ENCODE results near the gene ATP6V0C. TPM values are rescaled to one million over a fixed set of nuclear protein-coding genes. Genes with fewer than 3 reads are reported as not detected.
"Not testable (repeated sequence)": the region's sequence is repeated elsewhere in the genome, so short reads cannot be mapped to it uniquely, and the experiment has no call there.

Gene ATP6V0C
- total and polyA plus RNA-seq, 4 donors = 67.9 to 119 (median 112) TPM

- WGBS, 2 donors = 33 to 35% methylated on average over 16 of the region's 16 CpGs
- not testable (repeated sequence) for H3K4me1 ChIP-seq (ENCODE audit: control insufficient read depth in 1 of 2, insufficient read depth in 2 of 2, low read length in 2 of 2); H3K4me3 ChIP-seq (ENCODE audit: low read length in 2 of 2); ATAC-seq (ENCODE audit: low FRiP score); H3K9me3 ChIP-seq (ENCODE audit: control insufficient read depth, low read length); H3K36me3 ChIP-seq (ENCODE audit: control insufficient read depth in 1 of 2, insufficient read depth in 2 of 2, low read length in 1 of 2); H3K27ac ChIP-seq (ENCODE audit: low read depth in 1 of 2, low read length in 2 of 2); H3K27me3 ChIP-seq (ENCODE audit: control insufficient read depth in 1 of 2, insufficient read depth in 2 of 2, low read length in 1 of 2)
- intact Hi-C loops (cut with DNase I) = loop anchor here in 1 of 2 donors (10.0 kb wide), 2 partner anchors 62 to 142 kb away; no protein-coding TSS in a partner anchor
- DNase-seq = peak in 1 of 2 donors; percentile 60
These were observed 19.5 kb downstream of the ATP6V0C start for GRCh38 chr16:2533142-2533755.

GRCh38 chr16:2533912-2534311 lies 20.2 kb downstream of the ATP6V0C start:
- Histone ChIP-seq H3K36me3 (ENCODE audit: control insufficient read depth in 1 of 2, insufficient read depth in 2 of 2, low read length in 1 of 2) (no peaks in the 10 kb centered on the region), H3K27me3 (ENCODE audit: control insufficient read depth in 1 of 2, insufficient read depth in 2 of 2, low read length in 1 of 2) (no peaks in the 10 kb centered on the region), H3K4me1 (ENCODE audit: control insufficient read depth in 1 of 2, insufficient read depth in 2 of 2, low read length in 2 of 2) (no peaks in the 10 kb centered on the region), H3K4me3 (ENCODE audit: low read length in 2 of 2) (no peak overlapping the region), H3K27ac (ENCODE audit: low read depth in 1 of 2, low read length in 2 of 2) (no peak overlapping the region), H3K9me3 (ENCODE audit: control insufficient read depth, low read length) (no peaks in the 10 kb centered on the region)
- ATAC-seq (ENCODE audit: low FRiP score) (no peak), DNase-seq (no peak)
- 86 to 87% methylated on average over 11 of the region's 11 CpGs for WGBS, 2 donors
- intact Hi-C loops (cut with DNase I) = loop anchor here in 1 of 2 donors (10.0 kb wide), 2 partner anchors 61 to 141 kb away; no protein-coding TSS in a partner anchor

- H3K4me1 ChIP-seq (ENCODE audit: control insufficient read depth in 1 of 2, insufficient read depth in 2 of 2, low read length in 2 of 2); H3K36me3 ChIP-seq (ENCODE audit: control insufficient read depth in 1 of 2, insufficient read depth in 2 of 2, low read length in 1 of 2); H3K27ac ChIP-seq (ENCODE audit: low read depth in 1 of 2, low read length in 2 of 2); H3K9me3 ChIP-seq (ENCODE audit: control insufficient read depth, low read length); ATAC-seq (ENCODE audit: low FRiP score); H3K4me3 ChIP-seq (ENCODE audit: low read length in 2 of 2); H3K27me3 ChIP-seq (ENCODE audit: control insufficient read depth in 1 of 2, insufficient read depth in 2 of 2, low read length in 1 of 2): not testable (repeated sequence)
- intact Hi-C loops (cut with DNase I) = loop anchor here in 1 of 2 donors (10.0 kb wide), 2 partner anchors 60 to 140 kb away; no protein-coding TSS in a partner anchor
- 86 to 89% methylated on average over 5 of the region's 5 CpGs for WGBS, 2 donors
- peak in 1 of 2 donors; percentile 23 for DNase-seq
These were observed 20.6 kb downstream of the ATP6V0C start for GRCh38 chr16:2534335-2534734.

GRCh38 chr16:2535625-2536013 lies 21.9 kb downstream of the ATP6V0C start:
- Histone ChIP-seq H3K4me3 (ENCODE audit: low read length in 2 of 2) (no peak overlapping the region), H3K9me3 (ENCODE audit: control insufficient read depth, low read length) (no peaks in the 10 kb centered on the region), H3K36me3 (ENCODE audit: control insufficient read depth in 1 of 2, insufficient read depth in 2 of 2, low read length in 1 of 2) (no peaks in the 10 kb centered on the region), H3K27ac (ENCODE audit: low read depth in 1 of 2, low read length in 2 of 2) (no peak overlapping the region), H3K27me3 (ENCODE audit: control insufficient read depth in 1 of 2, insufficient read depth in 2 of 2, low read length in 1 of 2) (no peaks in the 10 kb centered on the region), H3K4me1 (ENCODE audit: control insufficient read depth in 1 of 2, insufficient read depth in 2 of 2, low read length in 2 of 2) (no peaks in the 10 kb centered on the region)
- WGBS, 2 donors = 48 to 56% methylated on average over 9 of the region's 9 CpGs
- intact Hi-C loops (cut with DNase I) = loop anchor here in 1 of 2 donors (10.0 kb wide), 2 partner anchors 59 to 139 kb away; no protein-coding TSS in a partner anchor
- DNase-seq = peak; percentile 74 to 79
- ATAC-seq (ENCODE audit: low FRiP score) = no peak

- DNase-seq (peak; percentile 96 to 97), ATAC-seq (ENCODE audit: low FRiP score) (peak; percentile 96)
- intact Hi-C loops (cut with DNase I) = loop anchor here in 1 of 2 donors (10.0 kb wide), 2 partner anchors 57 to 137 kb away; no protein-coding TSS in a partner anchor
- Histone ChIP-seq H3K27me3 (ENCODE audit: control insufficient read depth in 1 of 2, insufficient read depth in 2 of 2, low read length in 1 of 2) (no peaks in the 10 kb centered on the region), H3K36me3 (ENCODE audit: control insufficient read depth in 1 of 2, insufficient read depth in 2 of 2, low read length in 1 of 2) (no peaks in the 10 kb centered on the region), H3K9me3 (ENCODE audit: control insufficient read depth, low read length) (no peaks in the 10 kb centered on the region), H3K4me1 (ENCODE audit: control insufficient read depth in 1 of 2, insufficient read depth in 2 of 2, low read length in 2 of 2) (no peaks in the 10 kb centered on the region), H3K4me3 (ENCODE audit: low read length in 2 of 2) (peak within 1 kb of the TSS; percentile 77 to 99), H3K27ac (ENCODE audit: low read depth in 1 of 2, low read length in 2 of 2) (peak within 1 kb of the TSS in 1 of 2 donors; percentile 65)
- WGBS, 2 donors = 0 to 1% methylated on average over 41 to 126 of the region's 126 CpGs
These were observed 24.0 kb downstream of the ATP6V0C start, which contains the start of gene PDPK1 for GRCh38 chr16:2537451-2538379. PDPK1 (plus strand) TSS chr16:2538021; CDS start chr16:2538113, 92 bp downstream.

- H3K4me1 ChIP-seq (ENCODE audit: control insufficient read depth in 1 of 2, insufficient read depth in 2 of 2, low read length in 2 of 2); H3K27ac ChIP-seq (ENCODE audit: low read depth in 1 of 2, low read length in 2 of 2); H3K27me3 ChIP-seq (ENCODE audit: control insufficient read depth in 1 of 2, insufficient read depth in 2 of 2, low read length in 1 of 2); ATAC-seq (ENCODE audit: low FRiP score); H3K36me3 ChIP-seq (ENCODE audit: control insufficient read depth in 1 of 2, insufficient read depth in 2 of 2, low read length in 1 of 2); H3K9me3 ChIP-seq (ENCODE audit: control insufficient read depth, low read length); H3K4me3 ChIP-seq (ENCODE audit: low read length in 2 of 2): not testable (repeated sequence)
- peak in 1 of 2 donors; percentile 26 for DNase-seq
- 85 to 88% methylated on average over 24 of the region's 24 CpGs for WGBS, 2 donors
- intact Hi-C loops (cut with DNase I) = loop anchor here in 1 of 2 donors (10.0 kb wide), 2 partner anchors 55 to 135 kb away; no protein-coding TSS in a partner anchor
These were observed 25.6 kb downstream of the ATP6V0C start for GRCh38 chr16:2539192-2539844.

GRCh38 chr16:2539845-2540458 lies 26.2 kb downstream of the ATP6V0C start:
- intact Hi-C loops (cut with DNase I) = loop anchor here in 1 of 2 donors (10.0 kb wide), 2 partner anchors 55 to 135 kb away; no protein-coding TSS in a partner anchor
- not testable (repeated sequence) for H3K4me1 ChIP-seq (ENCODE audit: control insufficient read depth in 1 of 2, insufficient read depth in 2 of 2, low read length in 2 of 2); H3K27me3 ChIP-seq (ENCODE audit: control insufficient read depth in 1 of 2, insufficient read depth in 2 of 2, low read length in 1 of 2); ATAC-seq (ENCODE audit: low FRiP score); H3K36me3 ChIP-seq (ENCODE audit: control insufficient read depth in 1 of 2, insufficient read depth in 2 of 2, low read length in 1 of 2); H3K27ac ChIP-seq (ENCODE audit: low read depth in 1 of 2, low read length in 2 of 2); H3K4me3 ChIP-seq (ENCODE audit: low read length in 2 of 2); H3K9me3 ChIP-seq (ENCODE audit: control insufficient read depth, low read length)
- peak; percentile 55 for DNase-seq
- WGBS, 2 donors = 47 to 50% methylated on average over 14 of the region's 14 CpGs

GRCh38 chr16:2540912-2541311 lies 27.2 kb downstream of the ATP6V0C start:
- intact Hi-C loops (cut with DNase I); ATAC-seq (ENCODE audit: low FRiP score); H3K36me3 ChIP-seq (ENCODE audit: control insufficient read depth in 1 of 2, insufficient read depth in 2 of 2, low read length in 1 of 2); H3K27ac ChIP-seq (ENCODE audit: low read depth in 1 of 2, low read length in 2 of 2); H3K4me3 ChIP-seq (ENCODE audit: low read length in 2 of 2); H3K27me3 ChIP-seq (ENCODE audit: control insufficient read depth in 1 of 2, insufficient read depth in 2 of 2, low read length in 1 of 2); DNase-seq; H3K9me3 ChIP-seq (ENCODE audit: control insufficient read depth, low read length); H3K4me1 ChIP-seq (ENCODE audit: control insufficient read depth in 1 of 2, insufficient read depth in 2 of 2, low read length in 2 of 2): not testable (repeated sequence)
- WGBS, 2 donors = 72 to 100% methylated on average over 1 to 4 of the region's 4 CpGs
